Panc1 (cell line): ENCODE results near the gene SLC38A1. TPM values are rescaled to one million over a fixed set of nuclear protein-coding genes. Genes with fewer than 3 reads are reported as not detected.
"Not testable (repeated sequence)": the region's sequence is repeated elsewhere in the genome, so short reads cannot be mapped to it uniquely, and the experiment has no call there.

Experiments
- ATAC-seq: fragments of 200-7000 bp; cut with Tn5 transposase; 2 replicates; pipeline ENCODE4 v1.9.1; 2020; ENCODE audit warnings: mild to moderate bottlenecking, moderate library complexity
- BruUV-seq: library from RNA; stranded (reverse); fragments of 400-500 nt; replicated peaks from 2 replicates; lab custom pipeline; 2021; lab: Mats Ljungman, UMichigan
- CTCF ChIA-PET: fragments of 300-600 bp; sonication (Branson Sonifier 250); formaldehyde crosslinking; loops from one replicate; lab custom pipeline; 2022; ENCODE audit warnings: antibody characterized with exemption; lab: Charles Lee
- POLR2A ChIA-PET: fragments of 300-600 bp; sonication (Branson Sonifier 250); formaldehyde crosslinking; loops from one replicate; lab custom pipeline; 2022; ENCODE audit warnings: antibody characterized with exemption; lab: Charles Lee
- DNase-seq: peaks from one replicate; pipeline ENCODE4 v3.0.0-alpha.2; 2010; ENCODE audit warnings: low read depth, low spot score
- H3K27ac ChIP-seq: 2 replicates; pipeline ENCODE4 v1.5.1; 2011; ENCODE audit warnings: mild to moderate bottlenecking, low read length, inconsistent platforms
- H3K27me3 ChIP-seq: fragments of 200-500 bp; sonication (Bioruptor generic); 2 replicates; pipeline ENCODE4 v1.6.0; 2014; ENCODE audit warnings: low read length, inconsistent platforms; ENCODE audit not compliant: control insufficient read depth, insufficient read depth
- H3K36me3 ChIP-seq: fragments of 200-500 bp; sonication (Bioruptor generic); 2 replicates; pipeline ENCODE4 v1.5.1; 2014; ENCODE audit warnings: inconsistent platforms, mild to moderate bottlenecking, low read length, moderate library complexity; ENCODE audit not compliant: control insufficient read depth, insufficient read depth
- H3K4me1 ChIP-seq: 2 replicates; pipeline ENCODE4 v1.5.1; 2011; ENCODE audit warnings: inconsistent platforms, mild to moderate bottlenecking, low read length, moderate library complexity; ENCODE audit not compliant: control insufficient read depth, insufficient read depth
- H3K4me3 ChIP-seq, 2 experiments: 2 replicates each; pipeline ENCODE4 v1.5.1; 2011 to 2012; ENCODE audit warnings: low read depth in 2 of 2, low read length in 2 of 2, mild to moderate bottlenecking in 2 of 2, inconsistent platforms in 1 of 2, moderate library complexity in 1 of 2
- H3K9me3 ChIP-seq: fragments of 200-500 bp; sonication (Bioruptor generic); 2 replicates; pipeline ENCODE4 v1.5.1; 2014; ENCODE audit warnings: low read depth, mild to moderate bottlenecking, inconsistent platforms, low read length, moderate library complexity; ENCODE audit not compliant: control insufficient read depth, insufficient read depth
- CTCF ChIP-seq: fragments of 450-650 bp; IDR thresholded peaks from 2 replicates; pipeline ENCODE4 v1.5.1; 2017; ENCODE audit warnings: mild to moderate bottlenecking
- POLR2AphosphoS5 ChIP-seq: IDR thresholded peaks from 2 replicates; pipeline ENCODE4 v1.6.1; 2012; ENCODE audit warnings: mild to moderate bottlenecking, low read depth, low read length, moderate library complexity
- REST ChIP-seq, 2 experiments: IDR thresholded peaks; 2 replicates each; pipeline ENCODE4 v1.6.1; 2011 to 2012; ENCODE audit warnings: low read depth in 2 of 2, control low read depth in 1 of 2, low read length in 1 of 2, mild to moderate bottlenecking in 1 of 2, moderate library complexity in 1 of 2; ENCODE audit not compliant: insufficient read depth in 1 of 2
- SIN3A ChIP-seq: IDR thresholded peaks from 2 replicates; pipeline ENCODE4 v1.6.1; 2012; ENCODE audit warnings: low read depth, mild to moderate bottlenecking, low read length, moderate library complexity, borderline replicate concordance; ENCODE audit not compliant: insufficient read depth
- TCF7L2 ChIP-seq: IDR thresholded peaks from 2 replicates; pipeline ENCODE4 v1.6.1; 2011; ENCODE audit warnings: mild to moderate bottlenecking, low read depth, low read length, inconsistent platforms
- in situ Hi-C: cut with HindIII; loops from 2 replicates; pipeline ENCODE4 v1.10.0; 2016; ENCODE audit warnings: low sequenced_read_pairs, low pct_unique_long_range_greater_than_20kb
- intact Hi-C: fragments of 100-400 bp; cut with micrococcal nuclease; formaldehyde crosslinking; loops from one replicate; pipeline ENCODE4 v1.10.0; 2022; ENCODE audit not compliant: unreplicated experiment
- total RNA-seq: library from RNA; stranded (reverse); gene quantifications from one replicate; pipeline ENCODE4 v1.2.1, GENCODE V29; 2021; ENCODE audit not compliant: unreplicated experiment

Gene SLC38A1
- total RNA-seq, 1 experiment from 2014 or later, result 127 TPM

- Histone ChIP-seq H3K27ac (no peak overlapping the region), H3K9me3 (no peaks in the 10 kb centered on the region), H3K27me3 (no peaks in the 10 kb centered on the region), H3K4me3 (no peak overlapping the region), H3K4me1 (peaks cover 5% of the 10 kb centered on the region; the same call in 1 of the 2 replicates), H3K36me3 (peaks cover 11% of the 10 kb centered on the region)
- no peak for DNase-seq
- intact Hi-C loops (no loop called here), in situ Hi-C loops (no loop called here)
- ChIA-PET POLR2A (no interaction called here), CTCF (no interaction called here)
- no peak for ATAC-seq
- BruUV-seq, result no TSS peak
- TF ChIP-seq CTCF (no peak), SIN3A (no peak), REST (IDR thresholded peaks at IDR 0.05; ENCODE audit: insufficient read depth in 1 of 2, low read depth in 2 of 2, low read length in 1 of 2) (no peak), TCF7L2 (no peak), POLR2AphosphoS5 (no peak)
These were observed 15.2 kb downstream of the SLC38A1 start for GRCh38 chr12:46253544-46254162.

DNA sequence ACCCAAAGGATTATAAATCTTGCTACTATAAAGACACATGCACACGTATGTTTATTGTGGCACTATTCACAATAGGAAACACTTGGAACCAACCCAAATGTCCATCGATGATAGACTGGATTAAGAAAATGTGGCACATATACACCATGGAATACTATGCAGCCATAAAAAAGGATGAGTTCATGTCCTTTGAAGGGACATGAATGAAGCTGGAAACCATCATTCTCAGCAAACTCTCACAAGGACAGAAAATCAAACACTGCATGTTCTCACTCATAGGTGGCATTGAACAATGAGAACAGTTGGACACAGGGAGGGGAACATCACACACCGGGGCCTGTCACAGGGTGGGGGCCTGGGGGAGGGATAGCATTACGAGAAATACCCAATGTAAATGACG lies 16.8 kb downstream of the SLC38A1 start:
- CTCF ChIA-PET, DNase-seq, H3K27me3 ChIP-seq, intact Hi-C loops, H3K27ac ChIP-seq, H3K4me3 ChIP-seq, POLR2A ChIA-PET, H3K9me3 ChIP-seq, in situ Hi-C loops, BruUV-seq, H3K4me1 ChIP-seq, ATAC-seq: not testable (repeated sequence)
- H3K36me3 ChIP-seq, result peaks cover 11% of the 10 kb centered on the region

DNA sequence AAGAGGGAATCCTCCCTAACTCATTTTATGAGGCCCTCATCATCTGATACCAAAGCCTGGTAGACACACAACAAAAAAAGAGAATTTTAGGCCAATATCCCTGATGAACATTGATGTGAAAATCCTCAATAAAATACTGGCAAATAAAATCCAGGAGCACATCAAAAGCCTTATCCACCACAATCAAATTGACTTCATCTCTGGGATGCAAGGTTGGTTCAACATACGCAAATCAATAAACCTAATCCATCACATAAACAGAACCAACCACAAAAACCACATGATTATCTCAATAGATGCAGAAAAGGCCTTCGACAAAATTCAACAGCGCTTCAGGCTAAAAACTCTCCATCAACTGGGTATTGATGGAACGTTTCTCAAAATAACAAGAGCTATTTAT lies 18.9 kb downstream of the SLC38A1 start:
- H3K27ac ChIP-seq, intact Hi-C loops, in situ Hi-C loops, H3K4me3 ChIP-seq, POLR2A ChIA-PET, BruUV-seq, H3K9me3 ChIP-seq, CTCF ChIA-PET, ATAC-seq, H3K4me1 ChIP-seq, DNase-seq, H3K27me3 ChIP-seq: not testable (repeated sequence)
- H3K36me3 ChIP-seq, result peaks cover 11% of the 10 kb centered on the region
